Measurements from ENCODE around the gene MYH7. TPM values are rescaled to one million over a fixed set of nuclear protein-coding genes. Genes with fewer than 3 reads are reported as not detected.

MYH7 gene
- total RNA-seq, 6 experiments from 2014 or later: 0.30 to 5.6 (median 0.60) TPM

DNA sequence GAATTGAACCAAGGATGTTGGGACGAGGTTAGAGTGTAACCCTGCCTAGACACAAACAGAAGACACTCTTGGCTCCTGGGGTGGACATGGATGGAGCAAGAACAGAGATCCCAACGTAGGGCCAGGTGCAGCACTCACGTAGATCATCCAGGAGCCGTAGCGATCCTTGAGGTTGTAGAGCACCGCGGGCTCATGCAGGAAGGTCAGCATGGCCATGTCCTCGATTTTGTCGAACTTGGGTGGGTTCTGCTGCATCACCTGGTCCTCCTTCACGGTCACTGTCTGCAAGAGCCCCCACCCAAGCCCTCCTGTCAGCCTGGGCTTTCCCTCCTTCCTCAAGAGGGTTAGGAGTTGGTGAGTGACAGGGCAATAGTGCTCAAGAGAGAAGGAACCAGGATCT, 2.5 kb downstream of the MYH7 start:
- no peak for TF ChIP-seq POLR2A (IDR thresholded peaks at IDR 0.05)
- TF ChIP-seq, protein P1, sequence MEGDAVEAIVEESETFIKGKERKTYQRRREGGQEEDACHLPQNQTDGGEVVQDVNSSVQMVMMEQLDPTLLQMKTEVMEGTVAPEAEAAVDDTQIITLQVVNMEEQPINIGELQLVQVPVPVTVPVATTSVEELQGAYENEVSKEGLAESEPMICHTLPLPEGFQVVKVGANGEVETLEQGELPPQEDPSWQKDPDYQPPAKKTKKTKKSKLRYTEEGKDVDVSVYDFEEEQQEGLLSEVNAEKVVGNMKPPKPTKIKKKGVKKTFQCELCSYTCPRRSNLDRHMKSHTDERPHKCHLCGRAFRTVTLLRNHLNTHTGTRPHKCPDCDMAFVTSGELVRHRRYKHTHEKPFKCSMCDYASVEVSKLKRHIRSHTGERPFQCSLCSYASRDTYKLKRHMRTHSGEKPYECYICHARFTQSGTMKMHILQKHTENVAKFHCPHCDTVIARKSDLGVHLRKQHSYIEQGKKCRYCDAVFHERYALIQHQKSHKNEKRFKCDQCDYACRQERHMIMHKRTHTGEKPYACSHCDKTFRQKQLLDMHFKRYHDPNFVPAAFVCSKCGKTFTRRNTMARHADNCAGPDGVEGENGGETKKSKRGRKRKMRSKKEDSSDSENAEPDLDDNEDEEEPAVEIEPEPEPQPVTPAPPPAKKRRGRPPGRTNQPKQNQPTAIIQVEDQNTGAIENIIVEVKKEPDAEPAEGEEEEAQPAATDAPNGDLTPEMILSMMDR (IDR thresholded peaks at IDR 0.05): no peak
- 33% methylated on average over 1 of the region's 10 CpGs for WGBS (ENCODE audit: insufficient coverage, low coverage, low lambda C conversion rate, missing lambda C conversion rate)
- no peak for ATAC-seq

DNA sequence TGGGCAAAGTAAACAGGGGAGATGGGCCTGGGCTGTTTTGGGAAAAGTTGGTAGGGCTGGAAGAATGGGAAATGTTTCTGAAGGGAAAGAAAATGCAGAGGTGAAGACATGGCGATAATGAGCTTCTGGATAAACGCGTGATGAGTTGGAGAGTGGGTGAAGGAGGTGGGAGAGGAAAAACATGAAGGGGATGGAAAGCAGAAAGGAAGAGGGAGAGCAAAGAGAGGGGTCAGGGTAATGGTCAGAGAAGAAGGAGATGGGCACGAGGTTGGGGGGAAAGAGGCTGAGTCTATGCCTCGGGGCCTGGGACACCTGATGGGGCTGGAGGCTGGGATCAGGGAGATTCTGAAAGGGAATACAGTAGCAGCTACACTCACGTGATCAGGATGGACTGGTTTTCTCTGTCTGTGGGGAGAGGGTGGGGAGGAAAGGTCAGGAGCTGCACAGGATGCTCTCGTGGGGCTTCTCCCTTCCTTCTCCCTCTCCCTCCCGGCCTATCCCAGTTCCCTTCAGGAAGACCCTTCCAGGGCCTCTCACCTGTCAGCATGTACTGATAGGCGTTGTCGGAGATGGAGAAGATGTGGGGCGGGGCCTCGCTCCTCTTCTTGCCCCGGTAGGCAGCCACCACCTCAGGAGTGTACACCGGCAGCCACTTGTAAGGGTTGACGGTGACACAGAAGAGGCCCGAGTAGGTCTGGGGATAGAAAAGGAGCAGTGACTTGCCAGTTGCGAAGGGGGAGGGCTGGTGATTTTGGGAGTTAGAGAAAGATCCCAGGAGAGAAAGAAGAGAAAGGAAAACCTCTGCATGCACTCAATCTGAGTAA, 3.1 kb downstream of the MYH7 start:
- intact Hi-C loops (cut with DNase I): no loop called here
- H3K4me1 ChIP-seq: no peaks in the 10 kb centered on the region
- H3K36me3 ChIP-seq: no peaks in the 10 kb centered on the region
- ATAC-seq: no peak
- TF ChIP-seq, protein P1 (IDR thresholded peaks at IDR 0.05): no peak
- TF ChIP-seq POLR2A (IDR thresholded peaks at IDR 0.05): no peak
- no peak for DNase-seq
- no peaks in the 10 kb centered on the region for H3K27me3 ChIP-seq
- no peaks in the 10 kb centered on the region for H3K9me3 ChIP-seq
- 55% methylated on average over 17 of the region's 17 CpGs for WGBS (ENCODE audit: insufficient coverage, low coverage, low lambda C conversion rate, missing lambda C conversion rate)
- H3K4me3 ChIP-seq: no peak overlapping the region
- H3K27ac ChIP-seq: no peak overlapping the region

More for the DNA sequence above, 2.5 kb downstream of the MYH7 start:
- intact Hi-C loops (cut with DNase I): no loop called here
- Histone ChIP-seq H3K9me3 (no peaks in the 10 kb centered on the region), H3K4me1 (no peaks in the 10 kb centered on the region), H3K27ac (no peak overlapping the region), H3K27me3 (no peaks in the 10 kb centered on the region), H3K4me3 (no peak overlapping the region), H3K36me3 (no peaks in the 10 kb centered on the region)
- peak in 1 of 3 donors; percentile 19 for DNase-seq

DNA sequence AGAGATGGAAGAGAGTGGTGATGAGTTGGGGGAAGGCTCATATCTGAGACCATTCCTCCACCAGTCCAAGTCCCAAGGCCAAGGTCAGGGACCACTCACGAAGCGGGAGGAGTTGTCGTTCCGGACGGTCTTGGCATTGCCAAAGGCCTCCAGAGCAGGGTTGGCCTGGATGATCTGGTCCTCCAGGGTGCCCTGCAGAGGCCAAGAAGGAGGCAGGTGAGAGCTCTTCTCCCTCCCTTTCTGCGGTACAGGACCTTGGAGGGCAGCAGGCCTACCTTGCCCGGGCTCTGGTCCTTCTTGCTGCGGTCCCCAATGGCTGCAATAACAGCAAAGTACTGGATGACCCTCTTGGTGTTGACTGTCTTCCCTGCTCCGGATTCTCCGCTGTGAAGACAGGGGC, 4.0 kb downstream of the MYH7 start:
- WGBS (ENCODE audit: insufficient coverage, low coverage, low lambda C conversion rate, missing lambda C conversion rate): no CpG with 5 or more reads among the region's 10 CpGs
- Histone ChIP-seq H3K36me3 (no peaks in the 10 kb centered on the region), H3K4me3 (no peak overlapping the region), H3K27ac (no peak overlapping the region), H3K4me1 (no peaks in the 10 kb centered on the region), H3K27me3 (no peaks in the 10 kb centered on the region), H3K9me3 (no peaks in the 10 kb centered on the region)
- ATAC-seq (no peak), DNase-seq (no peak)
- intact Hi-C loops (cut with DNase I): no loop called here
- TF ChIP-seq, protein P1 (IDR thresholded peaks at IDR 0.05): no peak
- no peak for TF ChIP-seq POLR2A (IDR thresholded peaks at IDR 0.05)

DNA sequence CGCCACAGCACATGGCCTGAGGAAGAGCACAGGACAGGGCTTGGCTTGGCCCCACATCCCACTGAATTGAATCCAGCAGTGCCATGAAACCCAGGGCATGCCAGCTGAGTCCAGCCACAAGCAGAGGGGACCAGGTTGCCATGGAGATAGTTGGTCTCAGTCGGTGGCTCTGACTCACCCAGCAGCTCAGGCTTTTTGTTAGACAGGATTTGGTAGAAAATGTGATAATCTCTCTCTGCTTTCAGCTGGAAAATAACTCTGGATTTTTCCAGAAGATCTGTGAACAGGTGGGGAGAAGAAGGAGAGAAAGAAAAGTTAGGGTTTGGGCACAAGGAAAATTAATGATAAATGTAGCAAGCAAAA, 4.8 kb downstream of the MYH7 start:
- Histone ChIP-seq H3K27ac (no peak overlapping the region), H3K27me3 (no peaks in the 10 kb centered on the region), H3K36me3 (no peaks in the 10 kb centered on the region), H3K4me3 (no peak overlapping the region), H3K9me3 (no peaks in the 10 kb centered on the region), H3K4me1 (no peaks in the 10 kb centered on the region)
- WGBS (ENCODE audit: insufficient coverage, low coverage, low lambda C conversion rate, missing lambda C conversion rate): 0% methylated on average over 1 of the region's 2 CpGs
- intact Hi-C loops (cut with DNase I): no loop called here
- DNase-seq: peak in 1 of 3 donors; percentile 27
- ATAC-seq: no peak
- no peak for TF ChIP-seq POLR2A (IDR thresholded peaks at IDR 0.05)
- TF ChIP-seq, protein P1 (IDR thresholded peaks at IDR 0.05): no peak
